ENCODE data around the gene APLP2. TPM values are rescaled to one million over a fixed set of nuclear protein-coding genes. Genes with fewer than 3 reads are reported as not detected.

Gene APLP2
- total RNA-seq, 1 donor = 278 TPM

- DNase-seq (ENCODE audit: low read depth) = no peak
- no peak for TF ChIP-seq CTCF (IDR thresholded peaks at IDR 0.05; ENCODE audit: insufficient read depth, low read depth, low read length)
- H3K4me3 ChIP-seq (ENCODE audit: low read depth, low read length) = no peak overlapping the region
Observed at GRCh38 chr11:130074736-130075135, 5.0 kb downstream of the APLP2 start.

GRCh38 chr11:130076778-130077481 is 7.2 kb downstream of the APLP2 start:
- H3K4me3 ChIP-seq (ENCODE audit: low read depth, low read length) = no peak overlapping the region
- TF ChIP-seq CTCF (IDR thresholded peaks at IDR 0.05; ENCODE audit: insufficient read depth, low read depth, low read length) = no peak
- no peak for DNase-seq (ENCODE audit: low read depth)

GRCh38 chr11:130077671-130078070 is 8.0 kb downstream of the APLP2 start:
- no peak for TF ChIP-seq CTCF (IDR thresholded peaks at IDR 0.05; ENCODE audit: insufficient read depth, low read depth, low read length)
- no peak overlapping the region for H3K4me3 ChIP-seq (ENCODE audit: low read depth, low read length)
- DNase-seq (ENCODE audit: low read depth) = no peak

GRCh38 chr11:130078080-130078479 is 8.4 kb downstream of the APLP2 start:
- H3K4me3 ChIP-seq (ENCODE audit: low read depth, low read length) = no peak overlapping the region
- no peak for DNase-seq (ENCODE audit: low read depth)
- no peak for TF ChIP-seq CTCF (IDR thresholded peaks at IDR 0.05; ENCODE audit: insufficient read depth, low read depth, low read length)

GRCh38 chr11:130085671-130086290 is 16.1 kb downstream of the APLP2 start:
- DNase-seq (ENCODE audit: low read depth) = no peak
- TF ChIP-seq CTCF (IDR thresholded peaks at IDR 0.05; ENCODE audit: insufficient read depth, low read depth, low read length) = no peak
- H3K4me3 ChIP-seq (ENCODE audit: low read depth, low read length) = no peak overlapping the region

- H3K4me3 ChIP-seq (ENCODE audit: low read depth, low read length) = no peak overlapping the region
- no peak for DNase-seq (ENCODE audit: low read depth)
- TF ChIP-seq CTCF (IDR thresholded peaks at IDR 0.05; ENCODE audit: insufficient read depth, low read depth, low read length) = no peak
Observed at GRCh38 chr11:130086669-130087068, 17.0 kb downstream of the APLP2 start.

Data from fibroblast of villous mesenchyme (primary cell).